MM.1S (cell line): Measurements from ENCODE around the gene ERBIN.

Source experiments
- DNase-seq: peaks from one replicate; pipeline ENCODE4 v3.0.0-alpha.2; 2015
- H2AFZ ChIP-seq: fragments of 300-600 bp; sonication (generic); 2 replicates; pipeline ENCODE4 v1.6.0; 2016; ENCODE audit warnings: antibody characterized with exemption, low read length
- H3F3A ChIP-seq: fragments of 300-600 bp; sonication (generic); 2 replicates; pipeline ENCODE4 v1.6.1; 2016; ENCODE audit warnings: mild to moderate bottlenecking, antibody characterized with exemption, low read length, moderate library complexity, mixed read lengths; ENCODE audit not compliant: insufficient read depth
- H3K27ac ChIP-seq: fragments of 300-600 bp; sonication (generic); 2 replicates; pipeline ENCODE4 v1.5.1; 2016; ENCODE audit warnings: mild to moderate bottlenecking, low read length
- H3K27me3 ChIP-seq: fragments of 300-600 bp; sonication (generic); replicated peaks from 2 replicates; pipeline ENCODE4 v1.6.0; 2016; ENCODE audit warnings: low read length; ENCODE audit not compliant: insufficient read depth
- H3K36me3 ChIP-seq: fragments of 300-600 bp; sonication (generic); replicated peaks from 2 replicates; pipeline ENCODE4 v1.6.1; 2016; ENCODE audit warnings: mild to moderate bottlenecking, low read length, mixed read lengths; ENCODE audit not compliant: insufficient read depth
- H3K4me1 ChIP-seq: fragments of 300-600 bp; sonication (generic); 2 replicates; pipeline ENCODE4 v1.6.1; 2016; ENCODE audit warnings: low read length, mixed read lengths
- H3K4me2 ChIP-seq: fragments of 300-600 bp; sonication (generic); 2 replicates; pipeline ENCODE4 v1.6.0; 2016; ENCODE audit warnings: low read depth, low read length
- H3K4me3 ChIP-seq: fragments of 300-600 bp; sonication (generic); 2 replicates; pipeline ENCODE4 v1.5.1; 2016; ENCODE audit warnings: low read length, mixed read lengths
- H3K79me2 ChIP-seq: fragments of 300-600 bp; sonication (generic); 2 replicates; pipeline ENCODE4 v1.6.1; 2016; ENCODE audit warnings: mixed run types, low read length, mixed read lengths
- H3K9ac ChIP-seq: fragments of 300-600 bp; sonication (generic); 2 replicates; pipeline ENCODE4 v1.6.1; 2016; ENCODE audit warnings: low read length, mixed read lengths
- H3K9me2 ChIP-seq: fragments of 300-600 bp; sonication (generic); replicated peaks from 2 replicates; pipeline ENCODE4 v1.6.1; 2016; ENCODE audit warnings: mild to moderate bottlenecking, low read length, mixed read lengths; ENCODE audit not compliant: insufficient read depth
- H3K9me3 ChIP-seq: fragments of 300-600 bp; sonication (generic); replicated peaks from 2 replicates; pipeline ENCODE4 v1.6.1; 2016; ENCODE audit warnings: mild to moderate bottlenecking, low read length, mixed read lengths; ENCODE audit not compliant: insufficient read depth
- H4K20me1 ChIP-seq: fragments of 300-600 bp; sonication (generic); 2 replicates; pipeline ENCODE4 v1.6.1; 2016; ENCODE audit warnings: mild to moderate bottlenecking, low read length, moderate library complexity, mixed read lengths; ENCODE audit not compliant: insufficient read depth
- CTCF ChIP-seq: fragments of 300-600 bp; sonication (generic); IDR thresholded peaks from 2 replicates; pipeline ENCODE4 v1.5.1; 2016; ENCODE audit warnings: antibody characterized with exemption, low read length, mixed read lengths
- EZH2 ChIP-seq: fragments of 300-600 bp; sonication (generic); optimal IDR thresholded peaks from 2 replicates; pipeline ENCODE3; 2017; ENCODE audit warnings: low read depth, mild to moderate bottlenecking, antibody characterized with exemption, low read length, mixed read lengths
- EZH2phosphoT487 ChIP-seq: fragments of 300-600 bp; sonication (generic); IDR thresholded peaks from 2 replicates; pipeline ENCODE4 v1.6.1; 2018; ENCODE audit warnings: antibody characterized with exemption, low read length

Gene ERBIN

GRCh38 chr5:65907135-65907534 lies 19.2 kb upstream of the ERBIN start:
- Histone ChIP-seq H3K4me1 (no peaks in the 10 kb centered on the region), H3K27ac (no peak overlapping the region), H3K36me3 (no peaks in the 10 kb centered on the region), H3K9me2 (no peaks in the 10 kb centered on the region), H3K9ac (no peak overlapping the region), H3K4me2 (no peak overlapping the region), H3K4me3 (no peak overlapping the region), H3K79me2 (no peaks in the 10 kb centered on the region), H2AFZ (no peak overlapping the region), H3K9me3 (no peaks in the 10 kb centered on the region), H4K20me1 (no peaks in the 10 kb centered on the region), H3K27me3 (no peaks in the 10 kb centered on the region), H3F3A (no peaks in the 10 kb centered on the region)
- DNase-seq: no peak
- TF ChIP-seq EZH2 (no peak), CTCF (no peak), EZH2phosphoT487 (no peak)

GRCh38 chr5:65910711-65911110 lies 15.7 kb upstream of the ERBIN start:
- Histone ChIP-seq H3K36me3 (no peaks in the 10 kb centered on the region), H3K4me2 (no peak overlapping the region), H3K4me3 (no peak overlapping the region), H3K4me1 (no peaks in the 10 kb centered on the region), H3F3A (no peaks in the 10 kb centered on the region), H3K9ac (no peak overlapping the region), H3K27ac (no peak overlapping the region), H4K20me1 (no peaks in the 10 kb centered on the region), H3K79me2 (no peaks in the 10 kb centered on the region), H3K9me2 (no peaks in the 10 kb centered on the region), H3K9me3 (no peaks in the 10 kb centered on the region), H3K27me3 (no peaks in the 10 kb centered on the region), H2AFZ (no peak overlapping the region)
- no peak for DNase-seq
- no peak for TF ChIP-seq EZH2phosphoT487
- no peak for TF ChIP-seq CTCF
- no peak for TF ChIP-seq EZH2

GRCh38 chr5:65912311-65912710 lies 14.1 kb upstream of the ERBIN start:
- Histone ChIP-seq H3F3A (no peaks in the 10 kb centered on the region), H3K79me2 (no peaks in the 10 kb centered on the region), H3K9ac (no peak overlapping the region), H3K27me3 (no peaks in the 10 kb centered on the region), H4K20me1 (no peaks in the 10 kb centered on the region), H3K9me3 (no peaks in the 10 kb centered on the region), H3K27ac (no peak overlapping the region), H3K4me3 (no peak overlapping the region), H3K36me3 (no peaks in the 10 kb centered on the region), H3K4me1 (no peaks in the 10 kb centered on the region), H3K4me2 (no peak overlapping the region), H3K9me2 (no peaks in the 10 kb centered on the region), H2AFZ (no peak overlapping the region)
- no peak for DNase-seq
- no peak for TF ChIP-seq EZH2
- no peak for TF ChIP-seq CTCF
- no peak for TF ChIP-seq EZH2phosphoT487

GRCh38 chr5:65913519-65913918 lies 12.9 kb upstream of the ERBIN start:
- no peaks in the 10 kb centered on the region for H3K36me3 ChIP-seq
- no peaks in the 10 kb centered on the region for H4K20me1 ChIP-seq
- H2AFZ ChIP-seq: no peak overlapping the region
- H3K27ac ChIP-seq: no peak overlapping the region
- H3K79me2 ChIP-seq: no peaks in the 10 kb centered on the region
- no peaks in the 10 kb centered on the region for H3K27me3 ChIP-seq
- H3K4me1 ChIP-seq: no peaks in the 10 kb centered on the region
- no peak overlapping the region for H3K4me2 ChIP-seq
- TF ChIP-seq EZH2phosphoT487 (no peak), EZH2 (no peak), CTCF (no peak)
- no peak for DNase-seq
- no peaks in the 10 kb centered on the region for H3K9me2 ChIP-seq
- no peak overlapping the region for H3K4me3 ChIP-seq
- H3F3A ChIP-seq: no peaks in the 10 kb centered on the region
- H3K9ac ChIP-seq: no peak overlapping the region
- no peaks in the 10 kb centered on the region for H3K9me3 ChIP-seq
